GM21447 (cell line): ENCODE results near the gene ZC3H12D.
"Not testable (repeated sequence)": the region's sequence is repeated elsewhere in the genome, so short reads cannot be mapped to it uniquely, and the experiment has no call there.

Experiments
- ATAC-seq: cut with Tn5 transposase; IDR thresholded peaks from one replicate; pipeline ENCODE4 v1.9.1; 2021; ENCODE audit not compliant: unreplicated experiment

Gene ZC3H12D

DNA sequence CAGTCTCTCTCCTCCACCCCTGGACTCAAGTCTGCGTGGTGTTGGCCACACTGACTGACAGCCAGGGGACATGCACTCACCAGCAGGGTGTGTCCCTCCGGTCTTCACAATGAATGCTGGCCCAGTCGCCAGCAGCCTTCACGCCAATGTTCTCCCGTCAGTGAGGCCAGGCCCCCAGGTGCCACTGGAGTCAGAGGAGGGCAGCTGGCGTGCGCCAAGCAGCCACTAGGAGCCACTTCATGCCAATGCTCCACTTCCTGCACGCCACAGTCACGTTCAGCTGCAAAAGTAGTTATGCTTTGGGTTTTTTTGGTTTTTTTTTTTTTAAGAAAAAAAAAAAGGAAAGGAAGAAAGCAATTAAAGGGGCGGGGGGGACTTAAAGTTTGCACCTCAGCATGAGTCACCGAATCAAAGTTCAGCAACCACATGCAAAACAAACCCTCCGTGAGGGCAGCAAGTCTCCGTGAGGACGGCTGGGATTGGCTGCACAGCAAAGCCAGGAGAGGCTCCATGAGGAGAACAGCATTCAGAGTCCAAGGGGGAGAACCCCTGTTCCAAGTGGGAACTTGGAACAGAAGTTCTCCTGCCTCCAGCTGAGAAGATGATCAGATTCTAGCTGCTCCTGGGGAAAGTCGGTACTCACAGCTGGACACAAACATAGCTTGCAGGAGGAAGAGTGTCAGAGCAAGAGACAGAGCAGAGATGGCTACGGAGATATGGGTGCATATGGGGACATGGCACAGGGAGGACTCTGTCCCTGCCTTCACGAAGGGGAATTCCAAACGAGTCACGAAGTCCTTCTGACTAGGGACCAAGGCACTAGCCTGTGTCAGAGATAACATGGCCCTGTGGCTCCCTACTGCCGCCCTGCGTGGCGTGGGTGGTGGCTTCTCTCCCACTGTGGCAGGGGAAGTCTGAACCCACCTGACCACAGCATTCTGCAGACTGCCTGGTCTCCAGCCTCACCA lies at the start of gene ZC3H12D:
ZC3H12D (minus strand) TSS at position 282 of the 968 bp plus-strand sequence. CDS start 10,471 bp downstream, outside the sequence.
- peak; percentile 43 for ATAC-seq

DNA sequence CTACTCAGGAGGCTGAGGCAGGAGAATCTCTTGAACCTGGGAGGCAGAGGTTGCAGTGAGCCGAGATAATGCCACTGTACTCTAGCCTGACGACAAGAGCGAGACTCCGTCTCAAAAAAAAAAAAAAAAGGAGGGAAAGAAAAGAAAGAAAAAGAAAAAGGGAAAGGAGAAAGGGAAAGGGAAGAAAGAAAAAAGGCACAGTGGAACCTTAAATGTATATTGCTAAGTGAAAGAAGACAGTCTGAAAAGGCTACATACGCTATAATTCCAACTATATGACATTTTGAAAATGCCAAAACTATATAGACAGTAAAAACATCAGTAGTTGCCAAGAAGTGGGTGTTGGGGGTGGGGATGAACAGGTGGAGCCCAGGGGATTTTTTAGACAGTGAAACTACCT lies 44.8 kb upstream of the ZC3H12D start:
- ATAC-seq = no peak

DNA sequence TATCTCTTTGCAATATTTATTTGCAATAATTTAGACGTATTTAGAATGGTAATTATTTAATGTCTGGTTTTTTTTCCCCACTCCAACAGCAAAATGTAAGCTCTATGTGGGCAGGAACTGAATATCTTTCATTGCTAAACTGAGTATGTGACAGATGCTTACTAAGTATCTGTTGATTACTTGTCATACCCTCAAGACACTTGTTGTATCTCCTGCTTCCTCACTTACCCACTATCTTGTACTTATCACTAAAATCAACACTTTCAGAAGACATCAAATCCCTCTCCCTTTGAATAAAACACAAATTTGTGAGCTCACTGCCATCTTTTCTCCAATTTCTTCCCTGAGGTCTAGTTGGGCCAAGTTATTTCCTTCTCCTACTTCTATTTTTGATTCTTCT lies 30.7 kb upstream of the ZC3H12D start:
- no peak for ATAC-seq

DNA sequence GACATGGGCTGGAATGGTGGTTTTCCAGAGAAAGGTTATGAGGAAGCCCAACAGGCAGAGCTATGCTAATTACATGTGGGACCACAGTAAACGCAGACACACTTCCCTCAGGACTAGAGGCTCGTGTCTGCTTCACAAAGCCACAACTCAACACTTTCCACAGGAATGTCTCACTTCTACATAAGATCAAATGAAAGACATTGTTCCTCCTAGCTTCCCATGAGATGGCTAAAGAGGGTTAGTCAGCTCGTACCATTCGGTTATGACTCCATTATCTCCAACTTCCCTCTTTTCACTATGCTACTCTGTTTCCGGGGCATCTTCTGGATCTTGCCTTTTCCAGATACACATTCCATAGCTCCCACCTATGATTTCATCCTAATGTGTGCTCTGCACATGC lies 29.1 kb upstream of the ZC3H12D start:
- no peak for ATAC-seq

DNA sequence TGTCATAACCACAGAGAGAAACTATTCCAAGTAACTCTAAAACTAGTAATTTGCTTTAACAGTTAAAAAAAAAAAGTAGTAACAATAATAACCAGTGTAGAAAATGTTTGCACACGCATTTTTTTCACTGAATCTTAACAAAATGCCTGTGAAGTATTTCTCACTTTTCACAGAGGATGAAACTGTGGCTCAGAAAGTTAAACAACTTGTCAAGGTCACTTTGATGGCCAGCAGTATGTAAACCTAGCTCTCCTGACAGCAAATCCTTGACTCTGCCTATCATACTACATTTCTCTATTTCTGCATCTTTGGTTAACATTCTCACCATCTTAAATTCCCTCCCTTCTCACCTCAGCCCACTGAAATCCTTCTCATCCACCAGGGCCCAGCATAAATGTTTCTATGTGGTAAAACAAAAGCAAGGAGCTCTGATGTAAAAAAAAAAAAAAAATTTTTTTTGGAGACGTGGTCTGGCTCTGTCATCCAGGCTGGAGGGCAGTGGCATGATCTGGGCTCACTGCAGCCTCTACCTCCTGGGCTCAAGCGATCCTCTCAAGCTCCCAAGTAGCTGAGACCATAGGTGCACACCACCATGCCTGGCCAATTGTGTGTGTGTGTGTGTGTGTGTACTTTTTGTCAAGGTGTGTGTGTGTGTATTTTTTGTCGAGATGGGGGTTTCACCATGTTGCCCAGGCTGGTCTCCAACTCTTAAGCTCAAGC lies 26.1 kb upstream of the ZC3H12D start:
- ATAC-seq = no peak

DNA sequence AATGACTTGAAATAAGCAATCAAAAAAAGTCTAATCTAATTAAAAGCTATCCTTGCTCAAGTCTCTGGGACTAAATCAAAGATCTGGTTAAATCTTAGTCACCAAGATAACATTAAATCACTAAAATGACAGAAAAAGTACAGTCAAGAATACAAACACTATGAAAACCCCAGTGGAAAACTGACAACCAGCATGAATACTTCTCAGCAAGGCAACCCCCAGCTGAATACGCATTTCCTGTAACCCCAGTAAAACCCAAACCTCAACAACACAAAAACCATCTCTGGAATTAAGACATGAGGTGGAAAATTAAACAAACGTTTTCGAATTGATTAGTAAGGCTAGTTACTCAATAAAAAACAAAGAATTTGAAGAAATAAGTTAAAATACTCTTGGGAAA lies 23.7 kb upstream of the ZC3H12D start:
- ATAC-seq = no peak

DNA sequence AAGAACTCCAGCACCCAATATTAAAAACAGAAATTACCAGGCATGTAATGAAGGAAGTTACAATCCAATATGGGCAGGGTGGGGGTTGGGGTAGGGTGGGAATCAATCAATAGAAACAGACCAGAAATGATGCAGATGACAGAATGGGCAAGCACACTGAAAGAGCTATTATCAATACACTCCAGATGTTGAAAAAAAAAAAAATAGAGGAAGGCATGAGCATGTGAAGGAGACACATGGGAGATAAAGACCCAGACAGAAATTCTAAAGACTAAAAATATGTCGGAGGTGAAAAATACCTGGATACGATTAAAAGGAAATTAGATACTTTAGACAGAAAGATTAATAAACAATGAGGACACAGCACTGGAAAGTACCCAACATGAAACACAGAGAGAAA lies 19.1 kb upstream of the ZC3H12D start:
- no peak for ATAC-seq

DNA sequence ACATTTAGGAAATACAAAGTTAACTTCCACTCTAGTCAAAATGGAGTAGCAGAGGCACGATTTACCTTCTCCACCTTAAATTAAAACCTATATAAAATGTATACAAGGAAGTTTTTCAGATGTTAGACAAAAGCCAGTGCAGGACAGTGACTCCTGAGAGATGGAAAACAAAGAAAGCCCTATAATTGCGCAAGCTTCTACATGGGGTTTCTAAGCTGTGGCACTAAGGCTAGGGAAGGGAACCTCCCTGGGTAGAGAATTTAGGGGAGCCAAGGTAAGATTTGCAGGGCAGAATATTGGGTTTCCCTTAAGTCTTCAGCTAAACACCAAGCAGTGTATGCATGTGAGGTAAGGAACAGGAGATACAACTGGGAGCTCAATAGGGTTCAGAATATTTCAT lies 18.5 kb upstream of the ZC3H12D start:
- ATAC-seq = no peak

DNA sequence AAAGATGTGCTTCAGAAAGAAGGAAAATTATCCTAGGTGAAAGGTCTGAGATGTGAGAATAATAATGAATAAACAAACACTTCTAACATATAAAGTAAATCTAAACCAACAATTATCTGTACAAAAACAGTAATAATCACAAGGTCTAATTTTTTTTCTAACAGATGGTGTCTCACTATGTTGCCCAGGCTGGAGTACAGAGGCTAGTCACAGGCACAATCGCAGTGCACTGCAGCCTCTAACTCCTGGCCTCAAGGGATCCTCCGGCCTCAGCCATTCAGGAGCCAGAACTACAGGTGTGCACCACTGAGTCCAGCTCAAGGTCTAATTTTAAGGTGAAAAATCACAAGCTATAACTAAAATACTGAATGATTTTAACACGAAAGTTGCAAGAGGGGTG lies 17.0 kb upstream of the ZC3H12D start:
- no peak for ATAC-seq

DNA sequence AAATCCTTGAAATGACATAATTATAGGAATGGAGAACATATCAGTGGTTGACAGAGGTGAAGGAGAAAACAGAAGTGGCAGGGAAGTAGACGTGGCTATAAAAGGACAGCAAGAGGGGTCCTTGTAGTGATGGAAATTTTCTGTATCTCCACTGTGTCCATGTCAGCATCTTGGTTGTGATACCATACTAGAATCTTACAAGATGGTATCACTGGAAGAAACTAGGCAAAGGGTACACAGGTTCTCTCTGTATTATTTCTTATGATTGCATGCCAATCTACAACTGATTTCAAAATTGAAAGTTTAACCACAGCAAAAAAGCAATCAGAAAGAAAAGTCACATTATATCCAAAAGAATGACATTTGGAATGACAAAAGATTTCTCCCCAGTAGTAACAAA lies 16.4 kb upstream of the ZC3H12D start:
- no peak for ATAC-seq

DNA sequence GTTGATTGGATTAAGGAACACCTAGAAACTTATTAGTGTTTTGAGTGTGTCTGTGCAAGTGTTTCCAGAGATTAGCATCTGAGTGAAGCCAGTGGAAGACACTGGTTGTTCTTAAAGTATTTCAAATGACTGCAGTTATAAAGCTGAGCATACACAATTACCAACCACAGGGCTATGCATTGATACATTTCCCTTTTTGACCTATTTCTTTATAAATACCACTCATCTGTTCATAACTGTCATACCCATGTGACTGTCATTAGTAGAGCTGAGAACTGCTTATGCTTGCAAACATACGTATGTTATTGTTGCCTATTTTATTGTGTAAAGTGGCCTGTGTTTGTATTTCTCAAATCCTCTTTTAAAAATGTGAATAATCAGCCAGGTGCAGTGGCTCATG lies 15.3 kb upstream of the ZC3H12D start:
- ATAC-seq = no peak

DNA sequence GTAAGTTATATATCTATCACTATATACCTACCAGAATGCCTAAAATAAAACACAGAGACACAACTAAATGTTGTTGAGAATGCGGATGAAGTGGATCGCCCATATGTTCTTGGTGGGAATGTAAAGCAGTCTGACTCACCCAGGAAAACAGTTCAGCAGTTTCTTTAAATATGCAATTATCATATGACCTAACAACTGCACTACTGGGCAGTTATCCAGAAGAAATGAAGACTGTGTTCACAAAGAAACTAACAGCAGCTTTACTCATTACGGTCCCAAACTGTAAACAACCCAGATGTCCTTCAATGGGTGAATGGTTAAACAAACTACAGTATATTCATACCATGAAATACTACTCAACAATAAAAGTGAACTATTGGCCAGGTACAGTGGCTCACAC lies 14.3 kb upstream of the ZC3H12D start:
- no peak for ATAC-seq

DNA sequence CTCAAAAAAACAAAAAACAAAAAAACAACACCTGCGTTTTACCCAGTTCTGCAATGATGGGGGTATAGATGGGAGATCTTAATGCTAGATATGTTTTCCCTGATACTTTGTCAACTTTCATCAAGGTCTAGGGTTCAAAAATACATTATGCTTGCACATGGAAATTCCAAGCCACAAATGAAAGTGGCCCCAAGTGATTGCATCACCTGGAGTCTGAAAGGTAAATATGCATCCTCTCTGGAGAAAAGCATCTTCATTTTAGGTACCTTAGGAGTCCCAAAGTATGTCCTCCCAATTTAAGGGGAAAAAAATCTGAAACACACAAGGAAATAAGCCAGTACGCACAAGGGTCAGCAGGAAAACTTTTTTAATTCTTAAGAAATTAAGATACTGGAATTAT lies 12.6 kb upstream of the ZC3H12D start:
- ATAC-seq = no peak

DNA sequence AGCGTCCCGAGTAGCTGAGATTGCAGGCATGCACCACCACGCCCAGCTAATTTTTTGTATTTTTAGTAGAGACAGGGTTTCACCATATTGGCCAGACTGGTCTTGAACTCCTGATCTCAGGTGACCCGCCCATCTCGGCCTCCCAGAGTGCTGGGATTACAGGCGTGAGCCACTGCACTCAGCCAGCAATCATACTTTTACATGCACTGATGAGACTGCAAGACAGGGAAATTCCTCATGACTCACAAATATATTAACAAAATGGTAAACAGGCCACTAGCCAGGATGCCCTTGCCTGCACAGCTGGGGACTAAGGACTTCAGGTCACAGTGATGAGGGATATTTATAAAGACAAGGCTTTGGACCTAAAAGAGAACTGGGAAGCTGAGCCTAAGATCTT lies 11.8 kb upstream of the ZC3H12D start:
- ATAC-seq = peak; percentile 52

DNA sequence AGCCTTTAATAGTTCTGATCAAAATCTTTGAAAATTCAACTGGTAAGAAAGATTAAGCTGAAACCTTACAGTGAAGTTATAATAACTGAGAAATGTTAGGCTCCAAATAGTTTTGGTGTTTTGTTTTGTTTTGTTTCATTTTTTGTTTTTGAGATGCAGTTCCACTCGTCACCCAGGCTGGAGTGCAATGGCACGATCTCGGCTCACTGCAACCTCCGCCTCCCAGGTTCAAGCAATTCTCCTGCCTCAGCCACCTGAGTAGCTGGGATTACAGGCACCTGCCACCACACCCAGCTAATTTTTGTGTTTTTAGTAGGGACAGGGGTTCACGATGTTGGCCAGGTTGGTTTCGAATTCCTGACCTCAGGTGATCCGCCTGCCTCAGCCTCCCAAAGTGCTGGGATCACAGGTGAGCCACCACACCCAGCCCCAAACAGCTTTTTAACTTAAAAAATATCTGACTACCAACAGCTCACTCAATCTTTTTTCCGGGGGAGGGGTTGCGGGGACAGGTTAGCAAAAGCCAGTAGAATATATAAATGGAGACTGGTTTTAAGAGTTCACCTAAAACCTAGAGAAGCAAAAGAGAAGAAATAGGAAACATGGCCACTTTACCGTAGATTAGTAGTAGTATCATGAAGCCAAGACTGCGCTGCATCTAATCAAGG lies 10.7 kb upstream of the ZC3H12D start:
- ATAC-seq = not testable (repeated sequence)

DNA sequence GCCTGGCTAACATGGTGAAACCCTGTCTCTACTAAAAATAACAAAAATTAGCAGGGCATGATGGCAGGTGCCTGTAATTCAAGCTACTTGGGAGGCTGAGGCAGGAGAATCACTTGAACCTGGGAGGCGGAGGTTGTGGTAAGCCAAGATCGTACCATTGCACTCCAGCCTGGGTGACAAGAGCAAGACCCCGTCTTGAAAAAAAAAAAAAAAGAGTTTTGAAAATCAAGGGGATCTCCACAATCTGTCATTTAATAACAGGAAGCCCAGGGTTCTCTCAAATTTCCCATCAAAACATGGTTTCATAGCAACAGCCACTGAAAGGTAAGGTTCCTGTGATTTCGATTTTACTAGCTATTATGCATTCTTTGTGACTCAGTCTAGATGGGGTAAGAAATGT lies 10.0 kb upstream of the ZC3H12D start:
- ATAC-seq = peak; percentile 60

DNA sequence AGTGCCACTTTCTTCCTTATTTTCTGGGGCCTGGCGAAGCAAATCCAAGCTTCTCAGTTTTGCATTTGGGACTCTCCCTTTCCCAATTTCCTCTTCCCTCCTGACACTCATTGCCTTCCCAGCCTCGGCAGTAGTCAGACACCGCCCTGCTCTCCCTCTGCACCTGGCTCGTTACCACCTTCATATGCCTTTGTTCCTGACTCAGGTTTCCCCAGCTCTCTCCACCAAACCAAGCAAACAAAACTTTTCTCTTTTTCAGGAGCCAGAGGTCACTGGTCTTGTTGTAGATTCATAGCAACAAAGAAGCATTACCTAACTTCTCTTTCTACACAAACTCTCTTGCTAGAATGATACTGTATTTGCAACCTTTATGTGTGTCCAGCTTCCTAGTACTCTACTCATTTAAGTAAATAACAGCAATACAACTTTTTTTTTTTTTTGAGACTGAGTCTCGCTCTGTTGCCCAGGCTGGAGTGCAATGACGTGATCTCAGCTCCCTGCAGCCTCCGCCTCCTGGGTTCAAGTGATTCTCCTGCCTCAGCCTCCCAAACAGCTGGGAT lies 9.0 kb upstream of the ZC3H12D start:
- ATAC-seq = no peak

DNA sequence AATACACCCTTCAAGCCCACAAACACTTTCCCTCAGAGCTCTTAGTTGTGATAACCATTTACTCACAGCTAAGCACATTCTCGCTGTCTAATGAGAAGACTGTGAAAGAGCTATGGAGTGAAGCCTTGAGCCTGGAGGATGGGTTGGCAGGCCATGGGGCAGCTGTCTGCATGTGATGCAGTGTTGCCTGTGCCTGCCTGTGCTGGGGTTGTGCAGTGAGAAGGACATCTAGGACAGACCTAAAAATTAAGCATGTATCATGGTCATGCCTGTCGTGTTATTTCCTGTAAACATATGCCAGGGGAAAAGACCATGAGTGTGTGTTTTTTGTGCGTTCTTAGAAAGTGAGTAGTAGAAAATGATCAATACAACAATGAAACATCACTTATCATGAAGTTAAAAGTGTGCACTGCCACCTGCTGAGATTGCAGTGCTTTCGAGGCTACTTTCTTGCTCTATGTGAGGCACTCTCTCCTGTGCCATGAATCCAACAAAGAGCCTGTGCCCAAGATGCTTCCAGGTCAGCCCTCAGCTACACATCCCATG lies 8.1 kb upstream of the ZC3H12D start:
- ATAC-seq = no peak

DNA sequence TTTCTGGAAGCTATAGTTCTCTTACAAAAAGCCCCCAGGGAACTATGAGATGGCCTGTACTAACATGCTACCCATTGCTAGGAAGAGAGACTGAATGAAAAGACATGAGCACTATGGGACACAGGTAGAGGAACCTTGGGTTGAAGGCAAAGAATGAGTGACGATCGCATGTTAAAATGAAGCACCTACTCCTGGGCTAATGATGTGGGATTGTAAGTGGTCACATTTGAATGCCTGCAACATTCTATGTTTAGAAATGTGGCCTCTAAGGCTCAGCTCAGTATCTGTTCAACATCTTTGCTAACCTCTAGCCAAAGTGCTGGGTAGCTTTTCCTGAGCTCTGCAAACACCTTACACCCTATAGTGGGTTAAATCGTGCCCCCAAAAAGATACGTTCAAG lies 5.2 kb upstream of the ZC3H12D start:
- ATAC-seq = no peak

DNA sequence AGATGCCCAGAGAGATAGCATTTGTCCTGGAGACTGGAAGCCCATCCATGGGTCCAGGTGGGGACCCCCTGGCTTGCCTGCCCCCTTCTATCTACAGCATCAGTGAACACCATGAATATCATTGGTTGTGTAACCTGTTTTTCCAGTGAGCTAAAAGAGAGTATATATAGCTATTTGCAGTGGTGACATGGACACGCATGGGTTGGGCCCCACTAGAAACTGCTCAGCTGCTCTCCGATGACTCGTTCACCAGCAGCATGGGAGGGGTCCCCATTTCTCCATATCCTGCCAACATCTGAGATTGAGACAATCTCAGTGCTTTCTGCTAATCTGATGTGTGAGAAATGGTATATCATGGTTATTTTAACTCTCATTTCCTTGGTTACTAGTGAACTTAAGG lies 4.0 kb upstream of the ZC3H12D start:
- ATAC-seq = no peak

DNA sequence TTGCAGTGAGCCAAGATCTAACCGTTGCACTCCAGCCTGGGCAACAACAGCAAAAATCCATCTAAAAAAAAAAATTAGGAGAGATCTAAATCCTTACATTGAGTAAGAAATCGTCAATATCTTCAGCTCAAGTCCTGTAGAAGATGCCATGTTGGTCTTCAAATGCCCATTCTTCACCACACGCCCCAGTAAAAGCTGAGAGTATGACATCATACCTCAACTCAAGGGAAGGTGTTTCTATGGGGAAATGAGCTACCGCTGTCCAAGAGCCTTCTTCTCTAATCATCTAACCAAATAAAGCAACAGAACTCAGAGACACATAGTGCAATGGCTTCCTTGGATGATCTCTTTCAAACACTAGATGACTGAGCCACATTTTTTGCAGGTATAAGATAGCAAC lies 2.5 kb upstream of the ZC3H12D start:
- ATAC-seq = no peak
